Measurements from ENCODE around the gene TMEM266. TPM values are rescaled to one million over a fixed set of nuclear protein-coding genes. Genes with fewer than 3 reads are reported as not detected.

Gene TMEM266
- total RNA-seq, 1 experiment from 2014 or later, result 0.21 TPM

DNA sequence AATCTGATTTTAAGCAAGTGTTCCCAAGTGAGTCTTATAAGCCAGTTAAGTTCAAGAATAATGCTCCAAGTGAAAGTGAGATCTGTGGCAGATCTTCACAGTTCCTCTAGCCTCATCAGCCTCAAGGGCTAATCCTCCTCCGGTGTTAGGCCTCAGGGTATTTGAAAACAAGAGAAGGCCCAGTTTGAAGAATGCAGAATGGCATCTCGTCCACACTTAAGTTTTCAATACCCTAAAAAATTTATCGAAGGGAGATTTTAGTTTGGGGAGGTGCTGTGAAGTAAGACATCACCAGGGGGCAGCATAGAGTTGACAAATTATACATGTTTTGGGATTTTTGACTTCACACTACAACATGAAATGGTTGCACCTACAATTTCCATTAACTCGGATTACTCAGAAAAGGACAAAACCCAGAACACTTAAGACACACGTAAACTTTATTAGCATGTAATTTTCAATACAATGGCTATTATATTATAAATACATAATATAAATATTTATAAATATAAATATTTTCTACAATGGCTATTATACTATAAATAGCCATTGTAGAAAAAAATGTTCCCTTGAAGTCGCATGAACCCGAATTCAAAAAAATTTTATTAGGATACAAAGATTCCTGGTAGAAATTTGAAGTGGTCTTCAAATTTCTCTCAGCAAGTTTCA is 2.3 kb upstream of the TMEM266 start:
- H3K27ac ChIP-seq, result no peak overlapping the region
- no peaks in the 10 kb centered on the region for H3K36me3 ChIP-seq
- peak in 1 of 2 experiments; percentile 26 for DNase-seq (ENCODE audit: low read depth in 1 of 2, low spot score in 2 of 2)
- no peak overlapping the region for H3K4me3 ChIP-seq
- H3K4me1 ChIP-seq (replicated peaks), result peaks cover 33% of the 10 kb centered on the region
- no peaks in the 10 kb centered on the region; the same call in 1 of the 2 replicates for H3K9me3 ChIP-seq (replicated peaks)
- peaks cover 48% of the 10 kb centered on the region for H3K27me3 ChIP-seq (replicated peaks)

GRCh38 chr15:76058714-76059319 is 968 bp upstream of the TMEM266 start:
- H3K27me3 ChIP-seq (replicated peaks), result peaks cover 51% of the 10 kb centered on the region
- DNase-seq (ENCODE audit: low read depth in 1 of 2, low spot score in 2 of 2), result peak in 1 of 2 experiments; percentile 24
- peaks cover 33% of the 10 kb centered on the region for H3K4me1 ChIP-seq (replicated peaks)
- H3K27ac ChIP-seq, result no peak overlapping the region
- no peaks in the 10 kb centered on the region; the same call in 1 of the 2 replicates for H3K9me3 ChIP-seq (replicated peaks)
- H3K36me3 ChIP-seq, result no peaks in the 10 kb centered on the region
- H3K4me3 ChIP-seq, result peak overlapping the region; percentile 43

DNA sequence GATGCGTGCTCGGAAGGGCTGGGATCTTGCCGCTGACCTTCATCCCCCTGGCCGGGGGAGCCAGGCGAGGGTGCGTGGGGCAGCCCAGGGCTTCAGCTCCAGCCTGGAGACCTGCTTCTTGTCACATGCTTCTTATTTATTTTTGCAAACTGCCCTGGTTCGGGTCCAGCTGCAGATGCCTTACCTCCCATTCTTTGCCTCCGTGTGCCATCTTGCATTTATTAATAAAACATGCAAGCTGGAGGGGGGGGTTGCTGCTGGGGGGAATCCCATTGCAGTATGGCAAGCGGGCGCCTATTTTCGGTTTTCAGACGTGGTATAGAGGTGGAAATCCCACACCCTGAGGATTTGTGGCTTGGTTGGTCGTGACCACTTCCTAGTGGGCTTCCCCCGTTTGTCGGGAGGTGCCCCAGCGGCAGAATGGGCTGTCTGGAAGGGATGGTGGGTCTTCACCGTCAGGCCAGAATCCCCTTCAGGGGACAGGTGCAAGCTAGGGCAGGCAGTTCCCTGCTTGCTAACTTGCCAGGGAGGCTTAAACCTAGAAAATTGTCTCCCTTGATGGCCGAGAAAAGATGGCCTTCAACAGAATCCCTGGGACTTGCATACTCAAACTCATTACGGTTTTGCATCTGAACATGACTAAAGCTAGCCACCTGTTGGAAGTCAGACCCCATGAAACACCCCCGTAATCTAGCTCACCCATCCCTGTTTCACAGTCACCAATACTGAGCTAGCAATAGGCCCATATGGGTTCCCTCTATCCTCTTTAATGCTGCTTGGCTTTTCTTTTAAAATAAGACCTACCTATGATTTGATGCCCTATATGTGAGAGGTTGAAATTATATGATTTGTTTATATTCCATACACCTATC is 569 bp downstream of the TMEM266 start:
- H3K9me3 ChIP-seq (replicated peaks), result no peaks in the 10 kb centered on the region
- no peaks in the 10 kb centered on the region for H3K36me3 ChIP-seq
- peaks cover 60% of the 10 kb centered on the region for H3K27me3 ChIP-seq (replicated peaks)
- peaks cover 19% of the 10 kb centered on the region for H3K4me1 ChIP-seq (replicated peaks)
- peak overlapping the region; percentile 43 for H3K4me3 ChIP-seq
- peak in 1 of 2 experiments; percentile 8 for DNase-seq (ENCODE audit: low read depth in 1 of 2, low spot score in 2 of 2)
- H3K27ac ChIP-seq, result no peak overlapping the region

GRCh38 chr15:76061700-76062099 is 1.9 kb downstream of the TMEM266 start:
- Histone ChIP-seq H3K4me3 (no peak overlapping the region), H3K27me3 (replicated peaks) (peaks cover 61% of the 10 kb centered on the region), H3K4me1 (replicated peaks) (peaks cover 14% of the 10 kb centered on the region), H3K36me3 (no peaks in the 10 kb centered on the region), H3K9me3 (replicated peaks) (no peaks in the 10 kb centered on the region), H3K27ac (no peak overlapping the region)
- DNase-seq (ENCODE audit: low read depth in 1 of 2, low spot score in 2 of 2), result no peak

DNA sequence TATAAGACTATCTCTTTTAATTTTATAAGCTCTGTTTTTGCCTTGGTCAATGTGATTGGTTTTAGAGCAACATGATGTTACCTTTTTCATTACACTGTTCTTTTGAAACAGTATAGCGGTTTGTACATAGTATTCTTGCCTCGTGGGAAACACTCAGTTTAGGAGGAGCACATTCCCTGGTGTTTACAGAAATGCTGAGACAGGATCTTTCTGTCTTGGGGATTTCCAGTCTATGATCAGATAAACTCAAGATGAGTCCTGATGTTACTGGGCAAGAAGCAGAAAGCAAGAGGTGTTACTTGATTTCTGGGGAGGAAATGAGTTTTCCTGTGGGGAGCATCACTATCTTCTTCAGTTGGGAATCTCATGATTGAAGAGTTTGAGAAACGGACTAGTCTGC is 2.5 kb downstream of the TMEM266 start:
- H3K9me3 ChIP-seq (replicated peaks), result no peaks in the 10 kb centered on the region
- no peak overlapping the region for H3K4me3 ChIP-seq
- peaks cover 14% of the 10 kb centered on the region for H3K4me1 ChIP-seq (replicated peaks)
- H3K27me3 ChIP-seq (replicated peaks), result peaks cover 59% of the 10 kb centered on the region
- H3K36me3 ChIP-seq, result no peaks in the 10 kb centered on the region
- no peak for DNase-seq (ENCODE audit: low read depth in 1 of 2, low spot score in 2 of 2)
- no peak overlapping the region for H3K27ac ChIP-seq

DNA sequence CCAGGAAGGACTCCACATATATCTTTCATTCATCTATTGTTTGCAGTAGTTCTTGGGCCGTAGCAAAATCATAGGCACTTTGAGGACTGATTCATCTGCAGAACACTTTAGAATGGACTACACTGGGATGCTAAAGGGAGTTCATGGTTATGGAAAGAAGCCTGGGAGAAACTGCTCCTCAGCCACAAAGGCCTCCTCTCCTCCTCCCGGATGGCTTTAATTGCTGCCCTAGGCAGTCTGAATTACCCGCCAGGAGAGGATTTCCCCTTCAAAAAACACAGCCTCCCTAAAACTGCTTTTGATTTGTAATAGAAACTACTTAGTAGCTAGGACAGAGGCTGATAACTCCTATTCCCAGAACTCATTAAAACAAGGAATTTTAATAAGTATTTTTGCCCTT is 4.6 kb downstream of the TMEM266 start:
- Histone ChIP-seq H3K27me3 (replicated peaks) (peaks cover 42% of the 10 kb centered on the region), H3K27ac (no peak overlapping the region), H3K4me3 (no peak overlapping the region), H3K36me3 (no peaks in the 10 kb centered on the region), H3K9me3 (replicated peaks) (no peaks in the 10 kb centered on the region), H3K4me1 (replicated peaks) (peaks cover 6% of the 10 kb centered on the region)
- DNase-seq (ENCODE audit: low read depth in 1 of 2, low spot score in 2 of 2), result no peak

DNA sequence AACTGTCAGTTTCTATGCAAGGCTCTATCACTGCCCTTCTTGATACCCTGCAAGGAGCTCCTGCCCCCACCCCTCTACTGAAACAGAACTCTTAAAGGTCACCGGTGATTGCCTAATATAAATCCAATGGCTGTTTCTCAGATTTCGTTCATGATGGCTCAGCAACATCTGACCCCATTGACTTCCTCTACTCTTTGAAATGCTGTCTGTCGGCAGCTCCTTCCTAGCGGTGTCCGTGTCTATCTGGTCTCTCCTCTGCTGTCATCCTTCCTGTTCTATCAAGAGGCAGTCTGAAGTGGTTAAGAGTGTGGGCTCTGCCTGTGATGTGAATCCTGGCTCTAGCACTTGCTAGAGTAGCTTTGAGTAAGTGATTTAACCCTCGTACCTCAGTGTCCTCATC is 5.5 kb downstream of the TMEM266 start:
- Histone ChIP-seq H3K27ac (no peak overlapping the region), H3K9me3 (replicated peaks) (no peaks in the 10 kb centered on the region), H3K4me1 (replicated peaks) (peaks cover 2% of the 10 kb centered on the region; the same call in 1 of the 2 replicates), H3K4me3 (no peak overlapping the region), H3K27me3 (replicated peaks) (peaks cover 37% of the 10 kb centered on the region), H3K36me3 (no peaks in the 10 kb centered on the region)
- no peak for DNase-seq (ENCODE audit: low read depth in 1 of 2, low spot score in 2 of 2)

- H3K9me3 ChIP-seq (replicated peaks), result no peaks in the 10 kb centered on the region
- peaks cover 32% of the 10 kb centered on the region for H3K27me3 ChIP-seq (replicated peaks)
- H3K4me1 ChIP-seq (replicated peaks), result no peaks in the 10 kb centered on the region
- no peak overlapping the region for H3K27ac ChIP-seq
- no peaks in the 10 kb centered on the region for H3K36me3 ChIP-seq
- DNase-seq (ENCODE audit: low read depth in 1 of 2, low spot score in 2 of 2), result no peak
- no peak overlapping the region for H3K4me3 ChIP-seq
These were observed 6.0 kb downstream of the TMEM266 start for GRCh38 chr15:76065793-76066192.

- no peaks in the 10 kb centered on the region for H3K36me3 ChIP-seq
These were observed 10.4 kb downstream of the TMEM266 start for GRCh38 chr15:76070192-76070591.

DNA sequence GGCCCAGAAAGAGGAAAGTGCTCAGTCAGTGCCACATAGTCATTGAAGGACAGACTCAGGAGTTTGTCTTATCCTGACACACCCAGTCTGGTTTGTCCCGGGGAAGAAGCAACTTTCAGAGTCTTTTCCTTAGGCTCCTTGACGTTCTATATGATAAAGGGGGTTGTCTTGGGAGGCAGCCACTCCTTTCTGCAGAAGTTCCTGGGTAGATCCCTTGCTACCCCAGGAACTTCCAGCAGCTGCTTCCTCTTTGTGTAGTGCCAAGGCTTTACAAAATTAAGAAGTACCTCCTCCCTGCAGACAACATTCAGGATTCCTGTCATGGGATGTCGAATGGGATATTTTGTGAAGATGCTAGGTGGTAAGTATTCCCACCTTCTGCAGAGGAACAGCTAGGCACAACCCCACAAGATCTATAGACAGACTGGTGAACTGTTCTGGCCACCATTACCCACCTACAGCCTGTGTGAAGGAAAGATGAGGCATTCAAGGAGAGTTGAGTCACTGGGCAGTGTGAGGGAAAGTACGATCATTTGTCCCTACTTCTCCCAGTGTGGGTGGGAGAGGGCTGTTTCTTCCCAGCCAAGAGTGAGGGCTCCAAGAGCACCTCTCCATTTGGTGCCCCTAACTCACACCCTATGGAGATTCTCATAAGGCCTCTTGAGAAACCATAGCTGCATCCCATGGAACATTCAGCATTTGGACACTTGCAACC is 11.3 kb downstream of the TMEM266 start:
- Histone ChIP-seq H3K27ac (no peak overlapping the region), H3K4me1 (replicated peaks) (no peaks in the 10 kb centered on the region), H3K36me3 (no peaks in the 10 kb centered on the region), H3K27me3 (replicated peaks) (0 out of 2 replicates have a peak, but pooled peaks cover 2% of the 10 kb centered on the region), H3K4me3 (no peak overlapping the region), H3K9me3 (replicated peaks) (no peaks in the 10 kb centered on the region)
- DNase-seq (ENCODE audit: low read depth in 1 of 2, low spot score in 2 of 2), result no peak

More at GRCh38 chr15:76070192-76070591, 10.4 kb downstream of the TMEM266 start:
- Histone ChIP-seq H3K27ac (no peak overlapping the region), H3K9me3 (replicated peaks) (no peaks in the 10 kb centered on the region), H3K27me3 (replicated peaks) (0 out of 2 replicates have a peak, but pooled peaks cover 3% of the 10 kb centered on the region), H3K4me1 (replicated peaks) (no peaks in the 10 kb centered on the region), H3K4me3 (no peak overlapping the region)
- no peak for DNase-seq (ENCODE audit: low read depth in 1 of 2, low spot score in 2 of 2)

- Histone ChIP-seq H3K4me3 (no peak overlapping the region), H3K9me3 (replicated peaks) (no peaks in the 10 kb centered on the region), H3K27ac (no peak overlapping the region), H3K27me3 (replicated peaks) (no peaks in the 10 kb centered on the region), H3K36me3 (no peaks in the 10 kb centered on the region), H3K4me1 (replicated peaks) (no peaks in the 10 kb centered on the region)
- DNase-seq (ENCODE audit: low read depth in 1 of 2, low spot score in 2 of 2), result no peak
These were observed 12.0 kb downstream of the TMEM266 start for GRCh38 chr15:76071806-76072205.

- Histone ChIP-seq H3K27ac (no peak overlapping the region), H3K9me3 (replicated peaks) (no peaks in the 10 kb centered on the region), H3K36me3 (no peaks in the 10 kb centered on the region), H3K4me3 (no peak overlapping the region), H3K4me1 (replicated peaks) (no peaks in the 10 kb centered on the region), H3K27me3 (replicated peaks) (no peaks in the 10 kb centered on the region)
- no peak for DNase-seq (ENCODE audit: low read depth in 1 of 2, low spot score in 2 of 2)
These were observed 13.8 kb downstream of the TMEM266 start for GRCh38 chr15:76073554-76073953.

DNA sequence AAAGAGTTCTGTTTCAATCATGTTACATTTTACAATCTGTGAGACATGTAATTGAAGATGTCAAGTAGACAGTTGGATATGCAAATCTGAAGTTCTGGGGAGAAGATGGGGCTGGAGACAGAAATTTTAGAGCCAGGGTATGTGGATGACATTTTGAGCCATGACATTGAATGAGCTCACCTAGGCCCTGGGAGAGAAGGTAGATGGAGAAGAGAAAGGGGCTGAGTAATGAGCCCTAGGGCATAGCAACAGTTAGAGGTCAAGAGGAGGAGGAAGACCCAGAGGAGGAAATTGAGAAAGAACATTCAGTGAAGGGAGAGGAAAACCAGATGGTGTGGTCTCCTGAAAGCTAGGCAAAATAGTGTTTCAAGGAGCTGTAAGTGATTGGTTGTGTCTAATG is 15.3 kb downstream of the TMEM266 start:
- Histone ChIP-seq H3K36me3 (no peaks in the 10 kb centered on the region), H3K4me1 (replicated peaks) (no peaks in the 10 kb centered on the region), H3K9me3 (replicated peaks) (no peaks in the 10 kb centered on the region), H3K27me3 (replicated peaks) (no peaks in the 10 kb centered on the region), H3K27ac (no peak overlapping the region), H3K4me3 (no peak overlapping the region)
- DNase-seq (ENCODE audit: low read depth in 1 of 2, low spot score in 2 of 2), result no peak
